NCI-H1092 treated with DMSO at 0.1 percent for 48 hours (cell line): ENCODE data around the gene ZDHHC3.
A peak's percentile ranks its signal among the peaks of the same experiment; 100 is the strongest.

Experiments used
- DNase-seq: peaks from one replicate; lab custom pipeline; 2025; lab: John Stamatoyannopoulos, UW

ZDHHC3 gene, protein sequence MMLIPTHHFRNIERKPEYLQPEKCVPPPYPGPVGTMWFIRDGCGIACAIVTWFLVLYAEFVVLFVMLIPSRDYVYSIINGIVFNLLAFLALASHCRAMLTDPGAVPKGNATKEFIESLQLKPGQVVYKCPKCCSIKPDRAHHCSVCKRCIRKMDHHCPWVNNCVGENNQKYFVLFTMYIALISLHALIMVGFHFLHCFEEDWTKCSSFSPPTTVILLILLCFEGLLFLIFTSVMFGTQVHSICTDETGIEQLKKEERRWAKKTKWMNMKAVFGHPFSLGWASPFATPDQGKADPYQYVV

DNA sequence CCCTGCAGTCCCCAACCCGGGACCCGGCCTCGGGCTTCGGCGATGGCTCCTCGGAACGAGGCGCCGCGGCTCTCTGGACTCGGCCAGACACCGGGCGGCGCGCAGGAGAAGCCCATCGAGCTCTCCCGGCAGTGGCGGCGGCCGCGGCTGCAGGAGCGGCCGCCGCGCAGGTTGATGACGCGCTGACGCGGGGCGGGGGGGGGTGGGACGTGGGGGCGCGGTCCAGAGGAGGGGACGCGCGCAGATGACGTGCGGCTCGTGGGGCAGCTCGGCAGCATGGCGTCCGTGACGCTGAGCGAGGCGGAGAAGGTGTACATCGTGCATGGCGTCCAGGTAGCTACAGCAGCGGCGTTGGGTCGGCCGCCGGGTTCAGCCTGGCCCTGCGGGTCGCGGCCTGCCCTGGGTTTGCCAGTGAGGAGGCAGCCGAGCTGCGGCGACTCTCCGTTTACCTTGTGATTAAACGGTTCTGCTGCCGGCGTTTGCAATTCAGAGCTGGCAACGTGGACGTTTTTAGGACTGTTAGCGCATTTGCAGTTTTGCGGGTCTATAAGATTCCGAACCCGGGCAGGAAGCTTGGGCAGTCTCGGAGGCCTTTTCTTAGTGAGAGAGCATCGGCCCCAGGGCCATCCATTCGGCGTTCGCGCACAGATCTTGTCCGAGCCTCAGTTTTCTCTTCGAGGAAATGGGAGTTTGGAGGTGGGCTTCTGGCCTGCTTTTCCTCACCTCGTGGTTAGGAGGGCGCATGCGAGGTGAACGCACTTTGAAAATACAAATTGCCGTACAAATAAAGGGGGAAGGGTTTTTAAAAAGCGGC, at the start of gene ZDHHC3, which contains the start of gene EXOSC7:
Gene ZDHHC3, minus strand, starts transcription at position 173 of the 814 bp plus-strand sequence. CDS start 16,738 bp downstream, outside the sequence.
Gene EXOSC7, plus strand, starts transcription at position 243 of the 814 bp plus-strand sequence. Its CDS starts 34 bp downstream, at position 277.
- DNase-seq, result peak; percentile 68

DNA sequence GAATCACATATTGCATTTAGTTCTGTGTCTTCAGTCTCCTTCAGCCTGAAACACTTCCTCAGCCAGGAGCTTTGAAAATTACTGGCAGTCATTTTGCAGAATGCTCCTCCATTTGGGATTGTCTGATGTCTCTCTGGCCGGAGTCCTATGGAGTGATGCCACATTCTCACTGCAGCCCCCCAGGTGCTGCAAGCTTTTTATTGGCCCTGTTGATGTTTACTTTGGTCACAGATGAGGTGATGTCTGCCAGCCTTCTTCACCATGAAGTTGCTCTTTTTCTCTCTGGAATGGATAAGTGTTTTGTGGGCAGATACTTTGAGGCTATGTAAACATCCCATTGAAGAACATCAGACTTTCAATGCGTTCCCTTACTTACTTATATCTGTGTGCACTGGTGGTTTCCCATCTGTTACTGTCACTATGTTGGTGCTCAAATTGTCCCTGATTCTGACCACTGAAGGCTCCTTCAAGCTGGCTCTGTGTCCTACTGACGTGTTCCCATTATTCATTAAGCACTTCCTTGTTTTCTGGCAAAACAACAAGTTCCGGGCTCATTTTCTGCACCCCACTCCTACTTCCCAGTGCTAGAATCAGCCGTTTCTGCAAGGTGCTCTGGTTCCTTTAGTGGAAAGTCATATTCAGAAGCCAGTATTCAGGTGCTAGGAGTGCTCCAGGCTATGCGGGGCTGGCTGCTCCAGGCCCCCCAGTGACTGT, 48.7 kb upstream of the ZDHHC3 start:
- no peak for DNase-seq

DNA sequence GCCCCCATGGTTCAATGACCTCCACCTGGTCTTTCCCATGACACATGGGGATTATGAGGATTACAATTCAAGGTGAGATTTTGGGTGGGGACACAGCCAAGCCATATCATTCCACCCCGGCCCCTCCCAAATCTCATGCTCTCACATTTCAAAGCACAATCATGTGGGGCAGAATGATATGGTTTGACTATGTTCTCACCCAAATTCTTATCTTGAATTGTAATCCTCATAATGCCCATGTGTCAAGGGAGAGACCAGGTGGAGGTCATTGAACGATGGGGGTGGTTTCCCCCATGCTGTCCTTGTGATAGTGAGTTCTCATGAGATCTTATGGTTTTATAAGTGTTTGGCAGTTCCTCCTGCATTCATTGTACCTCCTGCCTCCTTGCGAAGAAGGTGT, 47.7 kb upstream of the ZDHHC3 start:
- DNase-seq, result no peak

DNA sequence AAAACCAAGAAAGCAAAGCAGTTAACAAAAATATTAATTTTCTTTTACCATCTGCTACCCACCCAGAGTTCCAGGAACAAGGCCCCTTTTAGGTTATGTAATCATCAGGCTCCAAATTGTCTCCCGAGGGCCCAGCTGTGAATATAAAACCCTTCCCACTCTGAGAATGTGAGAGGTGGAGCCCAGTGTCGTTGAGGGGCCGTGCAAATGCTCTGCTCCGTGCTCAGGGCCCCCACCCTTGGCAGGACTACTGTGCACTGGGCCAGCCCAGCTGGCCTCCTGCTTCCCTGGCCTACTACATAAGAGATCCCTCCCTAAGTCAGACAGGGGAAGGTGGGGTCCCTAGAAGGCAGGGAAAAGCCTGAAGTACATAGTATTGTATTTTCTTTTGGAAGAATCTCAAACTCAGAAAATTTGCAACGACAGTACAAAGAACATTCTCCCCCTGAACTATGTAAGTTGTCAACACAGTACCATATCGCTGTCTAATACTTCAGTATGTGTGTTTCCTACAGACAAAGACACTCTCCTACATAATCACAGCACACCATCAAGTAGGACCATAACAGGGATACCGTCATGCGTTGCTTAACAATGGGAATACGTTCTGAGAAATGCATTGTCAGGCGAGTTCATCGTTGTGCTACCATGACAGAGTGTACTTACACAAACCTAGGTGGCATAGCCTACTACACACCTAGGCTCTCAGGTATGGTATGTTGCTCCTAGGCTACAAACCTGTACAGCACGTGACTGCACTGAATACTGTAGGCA, 45.7 kb upstream of the ZDHHC3 start:
- no peak for DNase-seq

DNA sequence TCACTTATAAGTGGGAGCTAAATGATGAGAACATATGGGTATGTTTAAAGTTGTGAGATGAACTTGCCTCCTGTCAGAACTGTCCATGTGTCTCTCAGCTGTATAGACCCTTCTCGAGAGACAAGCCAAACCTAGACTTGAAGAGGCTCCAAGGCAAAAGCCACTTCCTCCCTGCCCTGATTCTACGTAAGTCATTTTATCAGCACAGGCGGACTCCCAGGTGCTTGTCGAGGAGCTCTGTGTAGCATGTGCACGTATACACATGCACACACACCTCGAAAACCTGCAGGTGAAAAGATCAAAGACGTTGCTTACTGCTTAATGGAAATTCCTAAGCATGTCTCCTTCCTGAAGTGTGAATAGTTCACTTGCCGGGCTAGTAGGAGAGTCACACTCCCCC, 44.6 kb upstream of the ZDHHC3 start:
- no peak for DNase-seq

DNA sequence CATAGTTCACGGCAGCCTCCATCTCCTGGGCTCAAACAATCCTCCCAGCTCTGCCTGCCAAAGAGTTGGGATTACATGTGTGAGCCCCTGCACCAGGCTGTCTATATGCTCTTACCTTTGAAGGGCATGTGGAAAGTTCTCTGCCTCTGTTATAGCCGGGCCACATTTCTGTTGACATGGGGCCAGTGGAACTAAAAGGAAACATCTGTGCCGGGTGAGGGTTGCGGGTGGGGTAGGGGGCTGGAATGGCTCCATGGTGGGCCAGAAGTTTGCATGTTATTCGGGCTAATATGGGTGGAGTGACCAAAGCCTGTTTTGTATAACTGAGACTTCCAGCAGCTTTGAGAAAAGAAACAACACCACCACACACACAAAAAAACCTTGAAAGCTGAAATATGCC, 41.8 kb upstream of the ZDHHC3 start:
- no peak for DNase-seq

DNA sequence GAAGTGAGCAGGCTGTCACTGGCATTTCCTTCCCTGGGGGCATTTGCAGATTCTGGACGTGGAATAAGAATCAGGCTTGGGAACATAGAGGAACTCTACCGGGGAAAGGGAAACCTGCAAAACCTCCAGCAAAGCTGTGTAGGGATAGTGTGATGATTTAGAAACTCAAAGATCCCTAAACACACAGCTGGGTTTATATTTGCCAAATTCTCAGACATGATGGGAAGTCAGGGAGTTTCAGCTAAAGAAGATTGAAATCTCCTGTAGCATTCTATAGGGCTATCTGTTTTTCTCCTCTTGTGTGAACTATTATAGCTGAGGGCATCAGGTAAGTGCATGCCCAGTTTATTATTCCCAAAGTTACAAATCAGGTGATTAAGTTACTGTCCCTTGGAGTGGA, 40.9 kb upstream of the ZDHHC3 start:
- DNase-seq, result no peak

DNA sequence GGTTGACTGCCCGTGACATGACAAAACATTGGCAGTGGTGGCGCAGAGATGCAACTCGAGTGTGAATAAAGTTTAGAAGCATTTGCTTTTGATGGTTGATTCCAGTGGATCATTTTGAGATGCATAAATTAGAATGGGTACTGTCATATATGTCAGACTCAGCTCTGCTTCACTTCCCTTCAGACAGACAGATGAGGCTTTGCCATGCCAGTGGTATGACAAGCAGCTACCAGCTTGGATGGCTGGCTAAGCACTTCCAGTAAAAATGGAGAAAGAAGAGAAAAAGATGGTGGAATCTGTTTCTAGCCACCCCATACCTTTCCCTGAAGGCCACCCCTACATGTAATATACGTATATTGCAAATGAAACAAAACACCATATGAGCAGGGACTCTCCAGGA, 36.6 kb upstream of the ZDHHC3 start:
- no peak for DNase-seq

DNA sequence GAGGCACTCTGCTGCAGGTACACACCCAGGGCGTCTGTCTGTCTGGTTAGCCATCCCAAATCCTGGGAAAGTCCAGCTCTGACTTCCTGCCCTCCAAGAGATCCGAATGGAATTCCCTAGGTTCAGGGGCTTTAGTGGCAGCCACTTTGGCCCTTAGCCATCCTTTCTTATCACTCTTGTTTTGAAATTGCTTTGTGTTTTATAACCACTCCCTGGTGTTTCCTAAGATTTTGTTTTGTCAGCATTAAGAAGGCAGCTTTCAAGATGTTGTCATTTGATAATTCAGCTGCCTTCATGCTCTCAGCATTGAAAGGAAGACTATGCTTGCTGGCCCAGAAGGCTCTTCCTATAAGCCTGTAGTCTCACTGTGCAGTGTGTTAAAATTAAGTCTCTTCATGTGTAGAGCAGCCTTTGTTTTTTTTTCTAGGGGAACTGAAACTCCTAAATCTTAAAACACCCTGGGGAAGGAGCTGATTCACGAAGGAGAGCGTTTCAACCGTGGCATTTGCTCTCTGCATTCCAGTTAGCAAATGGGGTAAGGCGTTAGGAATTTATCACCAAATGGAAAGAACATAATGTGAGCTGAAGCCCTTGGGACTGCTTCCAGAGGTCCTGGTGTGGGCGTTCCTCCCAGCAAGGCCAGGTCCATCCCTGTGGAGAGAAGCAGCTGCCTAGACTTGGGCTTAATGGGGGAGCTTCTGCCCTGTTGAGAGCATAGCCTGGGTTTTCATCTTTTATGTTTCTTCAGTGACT, 36.0 kb upstream of the ZDHHC3 start:
- DNase-seq, result no peak

DNA sequence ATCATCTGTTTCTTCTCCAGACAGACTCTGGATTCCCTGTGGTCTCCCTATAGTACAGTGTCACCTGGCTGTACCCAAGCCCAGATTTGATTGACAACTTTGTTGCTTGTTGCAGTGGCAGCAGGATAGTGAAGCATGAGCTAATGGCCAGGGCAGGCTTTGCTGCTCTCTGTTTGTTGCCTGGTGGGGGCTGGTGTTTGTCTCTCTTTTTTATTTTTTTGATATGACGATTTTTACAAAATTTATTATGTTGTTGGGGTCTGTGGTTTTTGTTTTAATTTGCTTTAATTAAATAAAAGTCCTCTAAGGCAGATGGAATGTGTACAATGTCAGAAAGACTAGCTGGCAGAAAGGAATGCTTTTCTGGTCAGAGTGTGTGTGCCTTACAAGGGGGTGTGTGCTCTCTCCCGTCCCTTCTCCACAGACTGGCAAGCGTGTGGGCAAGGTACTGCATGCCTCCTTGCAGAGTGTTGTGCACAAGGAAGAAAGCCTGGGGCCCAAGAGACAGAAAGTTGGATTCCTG, 34.9 kb upstream of the ZDHHC3 start:
- DNase-seq, result no peak

DNA sequence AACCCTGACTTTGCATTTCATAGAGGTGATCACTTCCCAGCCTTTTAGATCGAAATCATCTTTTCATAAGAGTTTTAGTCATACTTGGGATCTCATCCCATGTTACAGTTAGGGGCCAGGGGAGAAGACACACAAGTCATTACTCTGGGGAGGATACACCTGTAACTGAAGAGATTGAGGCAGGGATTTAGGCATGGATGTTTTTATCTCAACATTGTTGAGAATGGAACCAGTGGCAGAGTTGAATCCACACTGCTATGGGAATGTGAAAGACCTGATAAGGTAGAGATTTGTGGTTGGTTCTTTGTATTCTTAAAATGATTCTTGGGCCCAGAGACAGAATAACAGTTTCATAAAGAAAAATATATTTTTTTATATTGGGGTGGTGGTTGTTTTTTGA, 33.9 kb upstream of the ZDHHC3 start:
- DNase-seq, result no peak

DNA sequence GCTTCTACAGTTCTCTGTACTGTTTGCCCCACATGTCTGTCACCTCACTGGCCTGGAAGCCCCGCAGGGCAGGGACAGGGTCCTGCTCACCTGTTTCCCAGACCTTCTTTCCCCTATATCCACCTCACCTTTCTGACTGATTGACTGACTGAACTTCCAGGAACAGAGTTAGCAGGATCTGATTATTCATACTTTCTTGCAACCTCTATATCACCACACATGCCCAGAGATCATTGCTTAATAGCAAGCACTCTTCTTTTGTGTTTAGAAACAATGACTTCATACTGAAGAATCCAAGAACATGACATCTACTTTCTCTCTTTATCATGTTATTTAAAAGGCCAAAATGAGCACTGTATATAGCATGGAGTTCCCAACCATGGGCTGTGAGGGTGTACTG, 32.1 kb upstream of the ZDHHC3 start:
- DNase-seq, result no peak

DNA sequence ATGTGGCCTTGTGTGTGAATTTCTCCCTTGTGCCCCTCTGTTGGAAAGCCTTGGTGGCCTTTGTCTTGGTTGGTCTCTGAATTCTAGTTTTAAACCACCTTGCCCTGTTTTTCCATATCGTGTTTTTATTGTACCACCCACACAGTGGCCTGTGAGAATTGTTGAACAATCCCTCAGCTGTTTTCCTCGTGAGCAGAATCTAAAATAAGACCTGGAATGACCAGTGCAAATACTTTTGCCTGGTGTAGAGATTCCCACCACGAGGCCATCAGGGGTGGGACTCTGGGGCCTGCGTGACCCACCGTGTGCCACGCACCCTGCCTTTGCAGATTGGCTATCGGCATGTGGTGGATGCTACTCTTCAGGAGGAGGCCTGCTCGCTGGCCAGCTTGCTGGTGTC, 31.1 kb upstream of the ZDHHC3 start:
- no peak for DNase-seq

DNA sequence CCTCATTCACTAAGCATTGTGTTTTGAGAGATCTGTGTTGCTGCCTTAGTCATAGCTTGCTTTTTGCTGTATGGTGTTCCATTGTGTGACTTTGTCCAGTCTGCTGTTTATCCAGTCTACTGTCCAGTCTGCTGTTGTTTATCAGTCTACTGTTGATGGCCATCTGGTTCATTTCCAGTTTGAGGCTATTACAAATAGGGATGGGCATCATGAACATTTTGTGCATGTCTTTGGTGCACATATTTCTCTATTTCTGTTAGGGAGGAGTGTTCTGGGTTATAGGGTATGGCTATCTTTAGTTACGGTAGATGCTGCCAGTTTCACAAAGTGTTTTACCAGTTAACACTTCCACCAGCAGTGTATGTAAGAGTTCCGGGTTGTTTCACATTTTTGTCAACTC, 27.9 kb upstream of the ZDHHC3 start:
- no peak for DNase-seq

DNA sequence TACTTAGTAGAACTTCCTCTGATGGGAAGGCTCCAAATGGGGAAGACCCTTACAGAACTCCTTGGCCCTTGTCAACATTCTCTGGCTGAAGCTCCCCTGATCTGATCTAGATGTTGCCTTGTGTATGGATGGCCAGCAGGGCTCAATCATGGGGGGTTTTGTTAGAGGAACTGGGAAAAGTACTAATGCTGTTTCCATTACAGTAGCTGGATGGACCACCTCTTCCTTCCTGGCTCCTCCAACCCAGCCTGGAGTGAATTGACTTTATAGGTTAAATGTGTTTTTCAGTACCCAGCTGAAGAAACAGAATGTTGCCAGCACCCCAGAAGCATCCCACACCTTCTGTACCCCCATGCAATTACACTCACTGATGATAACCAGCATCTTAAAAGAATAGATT, 27.4 kb upstream of the ZDHHC3 start:
- DNase-seq, result no peak

DNA sequence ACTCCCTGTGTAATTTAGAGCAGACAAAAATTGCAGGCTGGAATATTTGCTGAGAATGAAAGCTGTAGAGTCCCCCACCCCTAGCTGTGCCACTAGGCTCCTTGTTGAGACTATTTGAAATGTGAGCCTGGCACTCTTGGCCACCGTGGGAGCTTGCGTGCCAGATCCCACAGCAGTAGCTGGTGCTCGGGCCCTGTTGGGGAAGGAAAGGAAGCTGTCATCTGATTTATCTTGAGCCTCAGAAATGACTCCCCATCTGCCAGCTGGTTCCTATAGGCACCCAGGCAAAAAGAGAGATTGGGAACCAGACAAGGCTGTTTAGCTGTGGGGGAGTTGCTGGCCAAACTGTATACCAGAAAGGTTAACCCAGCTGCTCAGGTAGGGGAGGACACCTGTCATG, 26.7 kb upstream of the ZDHHC3 start:
- DNase-seq, result no peak

DNA sequence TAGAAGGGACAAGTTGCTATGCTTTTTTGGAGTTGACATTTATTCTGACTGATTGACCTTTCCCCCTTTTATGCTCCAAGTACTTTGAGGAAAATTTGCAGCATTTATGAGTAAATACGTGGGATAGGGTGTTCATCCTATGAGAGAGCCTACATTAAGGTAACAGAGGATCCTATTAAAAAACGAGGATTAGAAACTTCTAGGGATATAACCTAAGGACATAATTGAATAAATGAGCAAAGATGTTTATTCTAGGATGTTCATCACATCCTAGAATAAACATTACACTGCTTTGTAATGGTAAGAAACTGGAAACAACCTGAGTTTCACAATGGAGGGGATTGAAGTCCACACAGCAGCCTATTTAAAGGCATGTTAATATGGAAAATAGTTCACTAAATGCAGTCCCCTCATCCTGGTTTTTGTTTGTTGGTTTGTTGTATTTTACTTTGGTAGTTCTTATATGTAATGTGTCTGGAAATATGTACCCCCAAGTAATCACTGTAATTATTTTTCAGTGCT, 26.2 kb upstream of the ZDHHC3 start:
- DNase-seq, result no peak

DNA sequence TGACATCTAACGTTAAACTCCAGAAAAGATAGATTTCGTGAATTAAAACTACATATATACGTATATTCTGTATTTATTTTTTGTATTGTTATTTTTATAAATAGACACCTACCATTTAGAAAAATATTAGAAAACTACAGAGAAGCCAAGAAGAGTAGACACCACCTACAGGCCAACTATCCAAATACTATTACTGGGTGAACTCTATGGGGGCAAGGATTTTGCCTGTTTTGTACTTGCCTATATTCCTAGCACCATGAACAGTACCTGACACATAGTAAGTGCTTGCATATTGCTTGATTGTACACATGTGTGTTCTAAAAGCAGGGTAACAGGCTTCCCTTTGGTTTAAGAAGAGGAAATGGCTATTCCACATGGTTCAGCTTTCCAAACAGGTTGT, 25.8 kb upstream of the ZDHHC3 start:
- no peak for DNase-seq

DNA sequence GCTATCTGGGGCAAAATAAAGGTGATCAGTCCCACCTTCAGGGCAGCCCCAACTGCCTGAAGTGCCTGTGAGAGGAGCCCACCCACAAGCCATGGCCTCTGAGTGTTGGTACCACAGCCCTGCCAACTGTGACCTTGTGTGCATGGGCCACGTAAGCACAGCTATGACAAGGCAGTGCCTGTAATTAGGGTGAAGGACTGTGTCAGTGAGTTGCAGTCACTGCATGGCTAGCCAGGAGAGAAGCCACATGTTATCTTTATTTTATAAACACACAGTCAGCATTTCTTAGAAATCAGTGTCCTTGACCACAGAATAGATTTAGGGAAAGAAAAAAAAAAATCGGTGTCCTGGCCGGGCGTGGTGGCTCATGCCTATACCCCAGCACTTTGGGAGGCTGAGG, 24.8 kb upstream of the ZDHHC3 start:
- DNase-seq, result no peak

DNA sequence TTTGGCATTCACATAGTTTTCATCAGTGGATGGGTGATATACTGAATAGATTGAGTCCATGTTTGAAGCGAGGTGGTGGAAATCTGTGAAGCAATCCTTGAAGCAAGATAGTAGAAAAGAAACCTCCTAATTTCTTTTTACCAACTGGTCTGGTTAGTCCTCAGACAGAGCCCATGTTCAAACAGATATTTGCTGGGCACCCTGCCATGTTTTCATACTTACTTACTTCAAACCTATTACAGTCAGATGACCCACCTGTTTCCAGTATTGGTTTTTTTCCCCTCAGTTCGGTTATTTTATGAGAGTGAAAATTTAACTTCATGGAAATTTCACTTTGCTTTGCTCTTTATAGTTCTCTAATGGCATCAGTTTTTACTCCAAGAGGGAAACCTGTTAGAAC, 23.8 kb upstream of the ZDHHC3 start:
- no peak for DNase-seq

DNA sequence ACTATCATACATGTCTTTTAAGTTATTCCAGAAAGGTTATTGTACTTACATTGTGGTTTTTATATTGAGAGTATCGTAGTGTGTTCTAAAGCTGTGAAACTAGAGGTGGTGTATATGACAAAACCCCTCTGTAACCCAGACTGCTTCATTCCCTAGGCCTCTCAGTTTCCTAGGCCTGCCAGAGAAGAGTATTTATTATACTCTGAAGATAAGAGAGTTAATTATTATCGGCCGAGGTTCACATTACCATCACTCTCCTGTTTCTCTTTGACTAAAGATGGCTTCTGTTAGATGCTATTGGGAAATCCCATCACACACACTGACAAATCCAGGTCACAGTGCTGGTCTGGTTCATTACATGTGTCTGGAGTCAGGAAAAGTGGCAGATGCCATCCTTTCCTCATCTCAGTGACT, 20.6 kb upstream of the ZDHHC3 start:
- DNase-seq, result no peak
